ENCODE measurements around the gene BAZ1A.

DNA sequence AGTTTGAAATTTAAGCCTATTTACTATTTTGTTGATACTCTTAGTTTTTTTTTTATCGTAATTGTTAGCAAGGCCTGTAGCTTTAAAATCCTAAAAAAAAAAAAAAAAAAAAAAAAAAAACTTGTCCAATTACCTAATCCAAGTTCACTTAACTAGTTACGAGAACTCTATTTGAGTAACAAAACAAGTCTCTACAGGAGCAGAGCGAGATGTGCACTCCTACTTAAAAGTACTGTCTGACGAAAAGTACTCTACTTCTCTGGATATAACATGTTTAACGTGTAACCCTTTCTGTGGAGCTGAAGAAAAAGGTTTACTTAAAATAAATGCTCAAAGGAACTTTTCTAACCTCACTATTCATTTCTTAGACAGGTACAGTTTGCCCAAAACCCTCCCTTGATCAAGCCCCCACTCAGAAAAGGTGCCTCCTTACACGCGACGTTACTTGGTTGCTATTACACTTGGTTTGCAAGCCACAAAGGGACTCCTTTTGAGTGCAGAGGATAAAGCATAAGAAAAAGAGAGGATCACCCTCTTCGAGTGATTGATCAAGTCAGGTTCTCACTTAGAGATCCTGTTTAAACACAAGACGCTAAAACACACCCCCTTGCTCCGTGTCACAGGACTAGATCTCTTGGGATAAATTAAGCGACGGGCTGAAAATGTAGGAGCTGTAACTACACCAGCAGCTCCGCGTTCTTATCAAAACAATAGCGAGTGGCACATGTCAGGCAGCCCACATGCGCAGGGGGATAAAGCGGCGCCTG is 2.2 kb downstream of the BAZ1A start:
- TF ChIP-seq POLR2A (IDR thresholded peaks at IDR 0.05) = no peak
- TF ChIP-seq, protein P1, sequence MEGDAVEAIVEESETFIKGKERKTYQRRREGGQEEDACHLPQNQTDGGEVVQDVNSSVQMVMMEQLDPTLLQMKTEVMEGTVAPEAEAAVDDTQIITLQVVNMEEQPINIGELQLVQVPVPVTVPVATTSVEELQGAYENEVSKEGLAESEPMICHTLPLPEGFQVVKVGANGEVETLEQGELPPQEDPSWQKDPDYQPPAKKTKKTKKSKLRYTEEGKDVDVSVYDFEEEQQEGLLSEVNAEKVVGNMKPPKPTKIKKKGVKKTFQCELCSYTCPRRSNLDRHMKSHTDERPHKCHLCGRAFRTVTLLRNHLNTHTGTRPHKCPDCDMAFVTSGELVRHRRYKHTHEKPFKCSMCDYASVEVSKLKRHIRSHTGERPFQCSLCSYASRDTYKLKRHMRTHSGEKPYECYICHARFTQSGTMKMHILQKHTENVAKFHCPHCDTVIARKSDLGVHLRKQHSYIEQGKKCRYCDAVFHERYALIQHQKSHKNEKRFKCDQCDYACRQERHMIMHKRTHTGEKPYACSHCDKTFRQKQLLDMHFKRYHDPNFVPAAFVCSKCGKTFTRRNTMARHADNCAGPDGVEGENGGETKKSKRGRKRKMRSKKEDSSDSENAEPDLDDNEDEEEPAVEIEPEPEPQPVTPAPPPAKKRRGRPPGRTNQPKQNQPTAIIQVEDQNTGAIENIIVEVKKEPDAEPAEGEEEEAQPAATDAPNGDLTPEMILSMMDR (IDR thresholded peaks at IDR 0.05) = no peak

Measured in heart left ventricle (tissue), 13 donors.